ENCODE data around the gene STAC3. TPM values are rescaled to one million over a fixed set of nuclear protein-coding genes. Genes with fewer than 3 reads are reported as not detected.

Gene STAC3
- total and polyA plus RNA-seq, 11 donors = 0.47 to 5.7 (median 0.80) TPM; not detected in 1

DNA sequence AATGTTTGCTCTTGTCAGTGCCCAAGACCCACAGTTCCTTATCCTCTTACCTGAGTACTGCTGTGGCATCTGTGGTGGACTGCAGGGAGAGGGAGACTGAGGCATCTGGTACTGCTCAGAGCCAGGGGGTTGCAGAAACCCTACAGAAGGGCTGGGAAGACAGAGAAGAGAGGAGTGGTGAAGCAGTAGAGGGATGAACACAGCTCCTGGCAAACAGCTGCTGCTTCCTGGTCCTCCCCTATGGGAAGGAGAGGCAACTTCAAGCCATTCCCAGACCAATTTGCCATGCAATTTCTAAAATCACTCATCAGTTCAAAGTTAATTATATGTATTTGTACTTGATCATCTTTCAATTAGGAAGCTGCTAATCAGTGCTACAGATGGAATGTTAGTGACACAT lies 15.7 kb upstream of the STAC3 start:
- intact Hi-C loops (cut with DNase I) = loop anchor here in 1 of 10 donors (5.0 kb wide), 1 partner anchor 186 kb away; no protein-coding TSS in a partner anchor
- no peak for DNase-seq
- peaks cover 0 to 84% (median 53%) of the 10 kb centered on the region in 9 donors for H3K36me3 ChIP-seq

DNA sequence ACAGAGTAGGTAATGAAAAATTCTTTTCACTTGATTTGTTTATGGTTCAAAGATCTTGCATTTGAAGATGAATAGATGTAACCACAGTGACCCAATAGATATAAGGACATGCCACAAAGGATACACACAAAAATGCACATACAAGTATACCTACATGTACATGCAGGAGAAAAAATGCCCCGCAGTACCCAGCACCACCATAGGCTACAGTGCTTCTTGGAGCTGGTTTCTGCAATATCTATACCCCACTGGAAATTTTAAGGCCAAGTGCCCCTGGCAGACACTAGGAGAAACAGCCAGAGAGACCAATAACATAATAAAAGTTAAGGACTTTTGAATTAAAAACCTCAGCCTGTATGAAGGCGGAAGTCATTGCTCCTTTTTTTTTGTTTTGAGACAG lies 12.1 kb upstream of the STAC3 start:
- TF ChIP-seq, protein P1, sequence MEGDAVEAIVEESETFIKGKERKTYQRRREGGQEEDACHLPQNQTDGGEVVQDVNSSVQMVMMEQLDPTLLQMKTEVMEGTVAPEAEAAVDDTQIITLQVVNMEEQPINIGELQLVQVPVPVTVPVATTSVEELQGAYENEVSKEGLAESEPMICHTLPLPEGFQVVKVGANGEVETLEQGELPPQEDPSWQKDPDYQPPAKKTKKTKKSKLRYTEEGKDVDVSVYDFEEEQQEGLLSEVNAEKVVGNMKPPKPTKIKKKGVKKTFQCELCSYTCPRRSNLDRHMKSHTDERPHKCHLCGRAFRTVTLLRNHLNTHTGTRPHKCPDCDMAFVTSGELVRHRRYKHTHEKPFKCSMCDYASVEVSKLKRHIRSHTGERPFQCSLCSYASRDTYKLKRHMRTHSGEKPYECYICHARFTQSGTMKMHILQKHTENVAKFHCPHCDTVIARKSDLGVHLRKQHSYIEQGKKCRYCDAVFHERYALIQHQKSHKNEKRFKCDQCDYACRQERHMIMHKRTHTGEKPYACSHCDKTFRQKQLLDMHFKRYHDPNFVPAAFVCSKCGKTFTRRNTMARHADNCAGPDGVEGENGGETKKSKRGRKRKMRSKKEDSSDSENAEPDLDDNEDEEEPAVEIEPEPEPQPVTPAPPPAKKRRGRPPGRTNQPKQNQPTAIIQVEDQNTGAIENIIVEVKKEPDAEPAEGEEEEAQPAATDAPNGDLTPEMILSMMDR (IDR thresholded peaks at IDR 0.05) = no peak
- no peak for TF ChIP-seq POLR2A (IDR thresholded peaks at IDR 0.05)
- ATAC-seq (no peak), DNase-seq (no peak)
- no peak overlapping the region for H3K4me3 ChIP-seq
- peaks cover 0 to 54% (median 21%) of the 10 kb centered on the region in 12 donors for H3K4me1 ChIP-seq
- H3K9me3 ChIP-seq = no peaks in the 10 kb centered on the region
- no peaks in the 10 kb centered on the region for H3K27me3 ChIP-seq
- peak overlapping the region in 7 of 12 donors; percentile 76 to 89 (median 86) for H3K27ac ChIP-seq
- WGBS, 4 donors = 93 to 97% (median 94%) methylated on average over 2 of the region's 2 CpGs
- peaks cover 0 to 77% (median 46%) of the 10 kb centered on the region in 9 donors for H3K36me3 ChIP-seq
- intact Hi-C loops (cut with DNase I) = loop anchor here in 8 of 10 donors (2.0 to 5.0 kb wide), 2 partner anchors 189 to 190 kb away; no protein-coding TSS in a partner anchor

More for the DNA sequence above, 15.7 kb upstream of the STAC3 start:
- Histone ChIP-seq H3K4me3 (no peak overlapping the region), H3K4me1 (peaks cover 0 to 37% (median 11%) of the 10 kb centered on the region in 12 donors), H3K27me3 (no peaks in the 10 kb centered on the region), H3K27ac (no peak overlapping the region), H3K9me3 (no peaks in the 10 kb centered on the region)
- TF ChIP-seq, protein P1 (IDR thresholded peaks at IDR 0.05) = no peak
- TF ChIP-seq POLR2A (IDR thresholded peaks at IDR 0.05) = no peak
- ATAC-seq = no peak

DNA sequence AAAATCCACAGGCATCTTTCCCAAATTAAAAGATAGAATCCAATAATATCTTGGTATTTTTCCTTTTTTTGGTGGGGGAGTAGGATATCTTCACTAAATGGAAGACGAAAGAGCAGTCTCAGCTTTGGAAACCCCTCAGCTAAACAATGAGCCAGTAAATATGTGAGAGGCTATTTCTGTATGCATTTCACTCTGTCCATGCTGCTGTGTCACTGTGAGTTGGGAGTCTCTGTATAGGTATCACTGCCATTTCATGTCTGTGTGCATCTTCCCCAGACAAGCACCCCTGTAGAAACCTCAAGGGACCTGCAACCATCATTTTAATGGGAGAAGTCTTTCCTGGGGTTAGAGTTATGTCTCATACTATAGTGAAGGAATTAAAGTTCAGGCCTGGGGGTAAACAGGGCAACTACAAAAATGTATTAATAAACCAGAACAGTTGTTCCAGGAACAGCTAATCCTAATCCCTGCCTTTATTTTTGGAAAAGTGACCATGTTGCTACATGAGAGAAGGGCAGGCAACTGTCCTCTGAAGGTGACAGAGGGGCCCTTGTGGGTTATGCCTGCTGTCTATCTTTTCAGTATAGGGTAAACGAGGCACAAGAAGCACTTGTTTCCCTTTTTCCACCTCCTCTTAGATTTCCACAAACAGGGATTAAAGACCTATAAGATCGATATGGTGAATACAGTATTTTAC lies 11.3 kb upstream of the STAC3 start:
- ATAC-seq (no peak), DNase-seq (no peak)
- H3K27me3 ChIP-seq = no peaks in the 10 kb centered on the region
- 61 to 73% (median 66%) methylated on average over 3 of the region's 3 CpGs for WGBS, 4 donors
- no peaks in the 10 kb centered on the region for H3K9me3 ChIP-seq
- peak overlapping the region; percentile 51 to 89 (median 80) for H3K27ac ChIP-seq
- H3K4me1 ChIP-seq = peaks cover 0 to 57% (median 22%) of the 10 kb centered on the region in 12 donors
- intact Hi-C loops (cut with DNase I) = loop anchor here in 8 of 10 donors (2.0 to 5.0 kb wide), 2 partner anchors 190 to 191 kb away; no protein-coding TSS in a partner anchor
- H3K36me3 ChIP-seq = peaks cover 0 to 77% (median 46%) of the 10 kb centered on the region in 9 donors
- H3K4me3 ChIP-seq = no peak overlapping the region
- no peak for TF ChIP-seq POLR2A (IDR thresholded peaks at IDR 0.05)
- TF ChIP-seq, protein P1 (IDR thresholded peaks at IDR 0.05) = no peak

DNA sequence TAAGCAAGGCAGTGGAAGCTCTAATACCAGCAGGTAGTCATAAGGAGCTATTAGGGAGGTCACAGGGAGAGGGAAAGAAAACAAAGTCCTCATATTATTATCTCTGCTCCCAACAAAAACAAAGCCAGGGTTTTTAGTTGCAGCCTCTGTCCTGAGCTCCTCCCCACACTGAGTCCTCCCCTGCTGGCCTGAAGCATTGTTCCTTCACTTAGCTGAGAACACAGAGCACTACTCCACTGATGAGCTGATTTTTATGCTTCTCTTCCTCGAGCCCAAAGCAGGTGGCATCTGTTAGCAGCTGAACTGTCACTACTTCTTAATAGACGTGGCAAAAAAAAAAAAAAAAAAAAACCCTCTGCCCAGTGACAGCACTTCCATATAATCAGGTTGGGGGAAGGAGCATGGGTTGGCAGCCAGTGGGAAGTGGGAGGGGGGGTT lies 10.5 kb upstream of the STAC3 start:
- ATAC-seq (peak; percentile 40 to 55 (median 43)), DNase-seq (no peak)
- H3K27ac ChIP-seq = peak overlapping the region; percentile 51 to 89 (median 80)
- no peak overlapping the region for H3K4me3 ChIP-seq
- peaks cover 0 to 57% (median 22%) of the 10 kb centered on the region in 12 donors for H3K4me1 ChIP-seq
- no peaks in the 10 kb centered on the region for H3K27me3 ChIP-seq
- no peak for TF ChIP-seq POLR2A (IDR thresholded peaks at IDR 0.05)
- TF ChIP-seq, protein P1 (IDR thresholded peaks at IDR 0.05) = no peak
- intact Hi-C loops (cut with DNase I) = loop anchor here in 4 of 10 donors (5.0 kb wide), 1 partner anchor 191 kb away; no protein-coding TSS in a partner anchor
- H3K9me3 ChIP-seq = no peaks in the 10 kb centered on the region
- peaks cover 0 to 77% (median 46%) of the 10 kb centered on the region in 9 donors for H3K36me3 ChIP-seq
- WGBS, 4 donors = 31 to 51% (median 42%) methylated on average over 2 of the region's 2 CpGs

Measured in heart left ventricle (tissue), 16 donors.